SU-DHL-6 (cell line): ENCODE data around the gene OSBPL9.

Source experiments
- H2AFZ ChIP-seq: fragments of 200-600 bp; sonication (generic); 2 replicates; pipeline ENCODE4 v1.6.1; 2014; ENCODE audit warnings: low read depth, mild to moderate bottlenecking, moderate library complexity, mixed read lengths, antibody characterized with exemption, low read length; ENCODE audit not compliant: severe bottlenecking
- H3F3A ChIP-seq: fragments of 200-600 bp; shearing (Covaris generic); 2 replicates; pipeline ENCODE4 v1.6.0; 2016; ENCODE audit warnings: antibody characterized with exemption, mild to moderate bottlenecking; ENCODE audit not compliant: insufficient read depth
- H3K27ac ChIP-seq: fragments of 200-600 bp; sonication (generic); 2 replicates; pipeline ENCODE4 v1.5.1; 2016; ENCODE audit warnings: low read depth, mild to moderate bottlenecking, low read length, moderate library complexity, mixed read lengths
- H3K27me3 ChIP-seq: fragments of 200-600 bp; sonication (generic), shearing (Covaris generic); 2 replicates; pipeline ENCODE4 v1.6.0; 2014; ENCODE audit warnings: mild to moderate bottlenecking, low read length
- H3K36me3 ChIP-seq: fragments of 200-600 bp; sonication (generic); 2 replicates; pipeline ENCODE4 v1.6.1; 2014; ENCODE audit warnings: mild to moderate bottlenecking, low read length, mixed read lengths
- H3K4me2 ChIP-seq: fragments of 300-600, 200-600 bp; shearing (Covaris generic), sonication (generic); 2 replicates; pipeline ENCODE4 v1.6.0; 2014; ENCODE audit warnings: low read length, low read depth, mild to moderate bottlenecking; ENCODE audit not compliant: poor library complexity, severe bottlenecking
- H3K4me3 ChIP-seq: fragments of 200-600 bp; sonication (generic); 2 replicates; pipeline ENCODE4 v1.5.1; 2014; ENCODE audit warnings: antibody characterized with exemption, low read length, mild to moderate bottlenecking, mixed read lengths; ENCODE audit not compliant: insufficient read depth, poor library complexity, severe bottlenecking
- H3K79me2 ChIP-seq: fragments of 200-600 bp; sonication (generic); 2 replicates; pipeline ENCODE4 v1.6.1; 2014; ENCODE audit warnings: mild to moderate bottlenecking, low read length, moderate library complexity; ENCODE audit not compliant: insufficient read depth
- H3K9ac ChIP-seq: fragments of 200-600 bp; sonication (generic); 2 replicates; pipeline ENCODE4 v1.7.0; 2014; ENCODE audit warnings: mild to moderate bottlenecking, low read length
- H3K9me2 ChIP-seq: fragments of 200-600 bp; sonication (generic); replicated peaks from 2 replicates; pipeline ENCODE4 v1.6.1; 2014; ENCODE audit warnings: low read length; ENCODE audit not compliant: insufficient read depth
- H3K9me3 ChIP-seq: fragments of 200-600 bp; sonication (generic); 2 replicates; pipeline ENCODE4 v1.6.1; 2014; ENCODE audit warnings: low read length, mixed read lengths; ENCODE audit not compliant: insufficient read depth
- H4K20me1 ChIP-seq: fragments of 200-600 bp; sonication (generic); 2 replicates; pipeline ENCODE4 v1.6.1; 2014; ENCODE audit warnings: low read depth, mild to moderate bottlenecking, antibody characterized with exemption, low read length, moderate library complexity, mixed read lengths
- EZH2phosphoT487 ChIP-seq: fragments of 200-600 bp; sonication (generic), shearing (Covaris generic); conservative IDR thresholded peaks from 2 replicates; pipeline ENCODE4 v1.6.1; 2018; ENCODE audit warnings: mild to moderate bottlenecking, antibody characterized with exemption, low read length, moderate library complexity, mixed read lengths
- TF ChIP-seq, protein P1 (sequence below): fragments of 200-600 bp; sonication (generic); IDR thresholded peaks from one replicate; pipeline ENCODE4 v1.5.1; 2017; ENCODE audit warnings: antibody characterized with exemption, mild to moderate bottlenecking, low read length, moderate library complexity; ENCODE audit not compliant: insufficient read depth, poor library complexity, severe bottlenecking

OSBPL9 gene

DNA sequence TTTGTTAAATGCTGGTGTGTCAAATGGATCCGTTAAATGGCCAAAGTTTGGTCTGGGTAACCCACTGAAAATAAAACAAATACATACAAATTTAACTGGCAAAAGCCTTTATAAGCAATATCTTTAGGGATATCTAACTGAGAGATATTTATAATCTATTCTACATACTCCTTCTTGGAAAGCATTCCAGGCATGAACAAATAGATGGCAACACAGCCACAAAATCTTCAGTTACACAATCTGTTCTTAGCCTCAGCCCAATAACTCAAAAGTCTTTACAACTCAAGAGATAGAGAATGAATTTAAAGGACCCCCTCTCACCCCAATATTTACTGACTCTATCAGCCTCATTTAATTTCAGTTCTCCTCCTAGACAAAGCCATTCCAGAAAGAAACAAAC is 202.9 kb downstream of the OSBPL9 start:
- Histone ChIP-seq H3K79me2 (no peaks in the 10 kb centered on the region), H3K4me3 (no peak overlapping the region), H3K9ac (no peak overlapping the region), H2AFZ (no peak overlapping the region), H3K36me3 (peaks cover 55% of the 10 kb centered on the region), H3K27me3 (no peaks in the 10 kb centered on the region), H3K27ac (no peak overlapping the region), H3K9me3 (no peaks in the 10 kb centered on the region), H3K4me2 (no peak overlapping the region), H4K20me1 (no peaks in the 10 kb centered on the region), H3F3A (peaks cover 4% of the 10 kb centered on the region; the same call in 1 of the 2 replicates), H3K9me2 (no peaks in the 10 kb centered on the region)
- TF ChIP-seq, protein P1, sequence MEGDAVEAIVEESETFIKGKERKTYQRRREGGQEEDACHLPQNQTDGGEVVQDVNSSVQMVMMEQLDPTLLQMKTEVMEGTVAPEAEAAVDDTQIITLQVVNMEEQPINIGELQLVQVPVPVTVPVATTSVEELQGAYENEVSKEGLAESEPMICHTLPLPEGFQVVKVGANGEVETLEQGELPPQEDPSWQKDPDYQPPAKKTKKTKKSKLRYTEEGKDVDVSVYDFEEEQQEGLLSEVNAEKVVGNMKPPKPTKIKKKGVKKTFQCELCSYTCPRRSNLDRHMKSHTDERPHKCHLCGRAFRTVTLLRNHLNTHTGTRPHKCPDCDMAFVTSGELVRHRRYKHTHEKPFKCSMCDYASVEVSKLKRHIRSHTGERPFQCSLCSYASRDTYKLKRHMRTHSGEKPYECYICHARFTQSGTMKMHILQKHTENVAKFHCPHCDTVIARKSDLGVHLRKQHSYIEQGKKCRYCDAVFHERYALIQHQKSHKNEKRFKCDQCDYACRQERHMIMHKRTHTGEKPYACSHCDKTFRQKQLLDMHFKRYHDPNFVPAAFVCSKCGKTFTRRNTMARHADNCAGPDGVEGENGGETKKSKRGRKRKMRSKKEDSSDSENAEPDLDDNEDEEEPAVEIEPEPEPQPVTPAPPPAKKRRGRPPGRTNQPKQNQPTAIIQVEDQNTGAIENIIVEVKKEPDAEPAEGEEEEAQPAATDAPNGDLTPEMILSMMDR = no peak
- TF ChIP-seq EZH2phosphoT487 = no peak

DNA sequence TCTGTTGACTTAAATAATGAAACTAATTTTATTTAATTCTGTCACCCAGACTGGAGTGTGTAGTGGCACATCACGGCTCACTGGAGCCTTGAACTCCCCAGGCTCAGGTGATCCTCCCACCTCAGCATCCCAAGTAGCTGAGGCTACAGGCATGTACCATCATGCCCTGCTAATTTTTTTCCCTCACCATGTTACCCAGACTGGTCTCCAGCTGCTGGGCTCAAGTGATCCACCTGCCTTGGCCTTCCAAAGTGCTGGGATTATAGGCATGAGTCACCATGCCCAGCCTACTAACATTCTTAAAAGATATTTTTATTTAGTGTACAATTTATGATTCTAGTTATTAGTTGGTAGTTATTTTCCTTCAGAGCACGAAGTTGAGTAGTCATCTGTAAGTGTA is 212.2 kb downstream of the OSBPL9 start:
- Histone ChIP-seq H2AFZ (no peak overlapping the region), H3F3A (peaks cover 4% of the 10 kb centered on the region; the same call in 1 of the 2 replicates), H3K27ac (no peak overlapping the region), H3K9ac (no peak overlapping the region), H3K4me3 (no peak overlapping the region), H3K9me3 (no peaks in the 10 kb centered on the region), H3K9me2 (no peaks in the 10 kb centered on the region), H3K4me2 (no peak overlapping the region), H3K36me3 (peaks cover 54% of the 10 kb centered on the region; the same call in 1 of the 2 replicates), H3K27me3 (no peaks in the 10 kb centered on the region), H3K79me2 (no peaks in the 10 kb centered on the region), H4K20me1 (no peaks in the 10 kb centered on the region)
- TF ChIP-seq EZH2phosphoT487 = no peak
- TF ChIP-seq, protein P1 = no peak

DNA sequence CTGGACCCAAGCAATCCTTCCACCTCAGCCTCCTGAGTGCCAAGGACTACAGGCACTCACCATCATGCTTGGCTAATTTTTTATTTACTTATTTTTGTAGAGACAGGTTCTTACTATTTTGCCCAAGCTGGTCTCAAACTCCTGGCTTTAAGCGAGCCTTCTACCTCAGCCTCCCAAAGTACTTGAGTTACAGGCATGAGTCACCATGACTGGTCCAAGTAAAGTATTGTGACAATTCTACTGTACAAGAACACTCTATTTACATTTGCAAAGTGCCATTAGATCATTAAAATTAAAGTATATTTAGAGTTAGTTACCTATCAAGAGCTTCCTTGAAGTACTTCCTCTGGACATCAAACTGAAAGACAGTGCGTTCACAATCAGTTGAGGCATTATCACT is 216.8 kb downstream of the OSBPL9 start:
- no peaks in the 10 kb centered on the region for H4K20me1 ChIP-seq
- no peak overlapping the region for H3K4me3 ChIP-seq
- H3K27me3 ChIP-seq = no peaks in the 10 kb centered on the region
- no peak for TF ChIP-seq EZH2phosphoT487
- TF ChIP-seq, protein P1 = no peak
- no peaks in the 10 kb centered on the region for H3F3A ChIP-seq
- no peaks in the 10 kb centered on the region for H3K9me3 ChIP-seq
- no peaks in the 10 kb centered on the region for H3K79me2 ChIP-seq
- no peak overlapping the region for H3K27ac ChIP-seq
- no peak overlapping the region for H3K4me2 ChIP-seq
- no peak overlapping the region for H2AFZ ChIP-seq
- H3K9ac ChIP-seq = no peak overlapping the region
- H3K9me2 ChIP-seq = no peaks in the 10 kb centered on the region
- H3K36me3 ChIP-seq = peaks cover 50% of the 10 kb centered on the region; the same call in 1 of the 2 replicates
